ENCODE data around the gene ZNF48. TPM values are rescaled to one million over a fixed set of nuclear protein-coding genes. Genes with fewer than 3 reads are reported as not detected.
A peak's percentile ranks its signal among the peaks of the same experiment; 100 is the strongest.

ZNF48 gene
- total RNA-seq, 2 experiments from 2014 or later: 17.3 to 18.8 TPM

GRCh38 chr16:30372038-30372712 is 23.0 kb upstream of the ZNF48 start:
- Histone ChIP-seq H3K4me2 (ENCODE audit: low read length) (peak overlapping the region; percentile 86), H3K27ac (ENCODE audit: low read depth, low read length, poor library complexity, severe bottlenecking) (peak overlapping the region; percentile 77), H3K36me3 (ENCODE audit: insufficient read depth, low read length) (peaks cover 23% of the 10 kb centered on the region), H2AFZ (ENCODE audit: low read length) (peak overlapping the region; percentile 4; the same call in 1 of the 2 replicates), H3K9me3 (ENCODE audit: low read length) (no peaks in the 10 kb centered on the region), H3K4me1 (ENCODE audit: insufficient read depth, low read length, poor library complexity, severe bottlenecking) (peaks cover 37% of the 10 kb centered on the region), H4K20me1 (ENCODE audit: insufficient read depth, low read length) (peaks cover 20% of the 10 kb centered on the region), H3K4me3 (ENCODE audit: low read depth, low read length, poor library complexity, severe bottlenecking) (peak overlapping the region; percentile 63), H3K79me2 (ENCODE audit: insufficient read depth, low read depth, low read length) (peaks cover 27% of the 10 kb centered on the region), H3K9me2 (ENCODE audit: insufficient read depth, low read length) (no peaks in the 10 kb centered on the region)
- BruUV-seq (replicated peaks): no TSS peak
- TF ChIP-seq EZH2phosphoT487 (IDR thresholded peaks at IDR 0.05; ENCODE audit: borderline replicate concordance, low read depth, low read length) (no peak), CTCF (conservative IDR thresholded peaks at IDR 0.05; ENCODE audit: low read length) (no peak)
- intact Hi-C loops (cut with micrococcal nuclease; ENCODE audit: unreplicated experiment): loop anchor here (10.0 kb wide), 1 partner anchor 377 kb away; the partner anchor contains the start of genes HIRIP3 and INO80E
- DNase-seq (ENCODE audit: low spot score): peak; percentile 77
- CTCF ChIA-PET (ENCODE audit: unreplicated experiment): interaction anchor here (0.5 to 0.6 kb wide), 2 partner anchors 23 to 625 kb away, joined by 3 to 5 read pairs; partner anchors contain the start of gene ZNF48
- POLR2A ChIA-PET: interaction anchor here (0.7 to 2.6 kb wide), 9 partner anchors 8 to 37 kb away, joined by 3 to 26 read pairs (median 10); partner anchors contain the start of genes SEPTIN1 and ZNF771

DNA sequence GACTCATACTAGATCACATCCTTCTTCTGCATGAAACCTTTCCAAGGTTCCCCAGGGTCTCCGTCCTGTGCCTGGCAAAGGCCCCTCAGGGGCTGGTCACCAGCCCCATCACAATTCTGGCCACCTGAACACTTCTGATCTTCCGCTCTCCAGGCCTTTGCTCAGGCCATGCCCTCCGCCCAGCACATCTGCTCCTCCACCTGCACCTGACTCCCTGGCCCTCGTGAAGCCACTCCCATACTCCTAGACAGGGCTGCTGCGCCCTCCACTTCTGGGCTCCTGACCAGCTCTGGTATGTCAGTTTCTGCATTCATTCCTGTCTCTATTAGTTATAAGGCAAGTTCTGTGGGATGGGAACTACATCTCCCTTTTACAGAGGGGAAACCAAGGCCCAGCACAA is 22.5 kb upstream of the ZNF48 start:
- POLR2A ChIA-PET: interaction anchor here (2.3 to 2.6 kb wide), 2 partner anchors 10 to 34 kb away, joined by 14 to 26 read pairs; partner anchors contain the start of genes SEPTIN1 and ZNF771
- Histone ChIP-seq H2AFZ (ENCODE audit: low read length) (peak overlapping the region; percentile 4; the same call in 1 of the 2 replicates), H3K9me2 (ENCODE audit: insufficient read depth, low read length) (no peaks in the 10 kb centered on the region), H3K79me2 (ENCODE audit: insufficient read depth, low read depth, low read length) (peaks cover 22% of the 10 kb centered on the region), H3K4me2 (ENCODE audit: low read length) (peak overlapping the region; percentile 86), H3K9me3 (ENCODE audit: low read length) (no peaks in the 10 kb centered on the region), H3K4me3 (ENCODE audit: low read depth, low read length, poor library complexity, severe bottlenecking) (peak overlapping the region; percentile 63), H3K36me3 (ENCODE audit: insufficient read depth, low read length) (peaks cover 18% of the 10 kb centered on the region), H4K20me1 (ENCODE audit: insufficient read depth, low read length) (peaks cover 18% of the 10 kb centered on the region), H3K27ac (ENCODE audit: low read depth, low read length, poor library complexity, severe bottlenecking) (peak overlapping the region; percentile 77), H3K4me1 (ENCODE audit: insufficient read depth, low read length, poor library complexity, severe bottlenecking) (peaks cover 37% of the 10 kb centered on the region)
- CTCF ChIA-PET (ENCODE audit: unreplicated experiment): interaction anchor here (0.6 kb wide), 1 partner anchor 625 kb away, joined by 5 read pairs; no protein-coding TSS in a partner anchor
- intact Hi-C loops (cut with micrococcal nuclease; ENCODE audit: unreplicated experiment): loop anchor here (10.0 kb wide), 1 partner anchor 378 kb away; the partner anchor contains the start of genes HIRIP3 and INO80E
- peak; percentile 33 for DNase-seq (ENCODE audit: low spot score)
- no TSS peak for BruUV-seq (replicated peaks)
- TF ChIP-seq CTCF (conservative IDR thresholded peaks at IDR 0.05; ENCODE audit: low read length): no peak
- TF ChIP-seq EZH2phosphoT487 (IDR thresholded peaks at IDR 0.05; ENCODE audit: borderline replicate concordance, low read depth, low read length): no peak

Measured in OCI-LY7 (cell line).